Smooth muscle cell (in vitro differentiated cells): ENCODE results near the gene USP32. TPM values are rescaled to one million over a fixed set of nuclear protein-coding genes. Genes with fewer than 3 reads are reported as not detected.
"Not testable (repeated sequence)": the region's sequence is repeated elsewhere in the genome, so short reads cannot be mapped to it uniquely, and the experiment has no call there.

ENCODE experiments used
- DNase-seq: peaks from one replicate; lab custom pipeline; 2025; ENCODE audit not compliant: unreplicated experiment; lab: John Stamatoyannopoulos, UW
- H2AFZ ChIP-seq: fragments of 200-600 bp; sonication (generic); 2 replicates; pipeline ENCODE4 v1.6.0; 2016; ENCODE audit warnings: antibody characterized with exemption, low read depth, mild to moderate bottlenecking
- H3F3A ChIP-seq: fragments of 200-600 bp; sonication (generic); 2 replicates; pipeline ENCODE4 v1.6.0; 2017; ENCODE audit warnings: antibody characterized with exemption, low read depth
- H3K27ac ChIP-seq: fragments of 200-600 bp; sonication (generic); 2 replicates; pipeline ENCODE4 v1.5.1; 2016; ENCODE audit warnings: low read depth, mild to moderate bottlenecking
- H3K27me3 ChIP-seq: fragments of 200-600 bp; sonication (generic); 2 replicates; pipeline ENCODE4 v1.6.1; 2016; ENCODE audit warnings: low read depth, mild to moderate bottlenecking
- H3K36me3 ChIP-seq: fragments of 200-600 bp; sonication (generic); 2 replicates; pipeline ENCODE4 v1.5.1; 2016; ENCODE audit warnings: low read depth
- H3K4me1 ChIP-seq: fragments of 200-600 bp; sonication (generic); 2 replicates; pipeline ENCODE4 v1.5.1; 2016; ENCODE audit warnings: low read depth
- H3K4me2 ChIP-seq: fragments of 200-600 bp; sonication (generic); 2 replicates; pipeline ENCODE4 v1.6.0; 2016; ENCODE audit warnings: mild to moderate bottlenecking
- H3K4me3 ChIP-seq: fragments of 200-600 bp; sonication (generic); 2 replicates; pipeline ENCODE4 v1.5.1; 2016; ENCODE audit warnings: mild to moderate bottlenecking
- H3K79me2 ChIP-seq: fragments of 200-600 bp; sonication (generic); 2 replicates; pipeline ENCODE4 v1.6.0; 2016; ENCODE audit warnings: low read depth, mild to moderate bottlenecking
- H3K9ac ChIP-seq: fragments of 200-600 bp; sonication (generic); 2 replicates; pipeline ENCODE4 v1.6.0; 2016; ENCODE audit warnings: low read depth
- H3K9me3 ChIP-seq: fragments of 200-600 bp; sonication (generic); replicated peaks from 2 replicates; pipeline ENCODE4 v1.5.1; 2016; ENCODE audit warnings: low read depth
- H4K20me1 ChIP-seq: fragments of 200-600 bp; sonication (generic); 2 replicates; pipeline ENCODE4 v1.6.0; 2016; ENCODE audit warnings: low read depth
- WGBS: methylation state at CpG from one replicate; pipeline ENCODE4 v1.1.7; 2016; ENCODE audit warnings: low lambda C conversion rate; 5-methylcytosine and 5-hydroxymethylcytosine counted together
- polyA plus RNA-seq: library from polyadenylated mRNA; unstranded; fragments of >200 nt; fragmentation: Nextera tagmentation; extraction: Ambion mirVana; gene quantifications from 2 replicates; pipeline ENCODE4 v1.2.1, GENCODE V29; 2016
- total RNA-seq: library from RNA; depleted of rRNA; stranded (reverse); fragments of >200 nt; gene quantifications from 2 replicates; pipeline ENCODE4 v1.2.3, GENCODE V29; 2014
- TF ChIP-seq, protein P1 (sequence below): fragments of 200-600 bp; sonication (generic); IDR thresholded peaks from 2 replicates; pipeline ENCODE4 v1.5.1; 2017; ENCODE audit warnings: borderline replicate concordance, mild to moderate bottlenecking, antibody characterized with exemption; ENCODE audit not compliant: insufficient read depth, poor library complexity, severe bottlenecking

The USP32 gene
- total and polyA plus RNA-seq, 2 experiments from 2014 or later: 10.5 to 21.7 TPM

DNA sequence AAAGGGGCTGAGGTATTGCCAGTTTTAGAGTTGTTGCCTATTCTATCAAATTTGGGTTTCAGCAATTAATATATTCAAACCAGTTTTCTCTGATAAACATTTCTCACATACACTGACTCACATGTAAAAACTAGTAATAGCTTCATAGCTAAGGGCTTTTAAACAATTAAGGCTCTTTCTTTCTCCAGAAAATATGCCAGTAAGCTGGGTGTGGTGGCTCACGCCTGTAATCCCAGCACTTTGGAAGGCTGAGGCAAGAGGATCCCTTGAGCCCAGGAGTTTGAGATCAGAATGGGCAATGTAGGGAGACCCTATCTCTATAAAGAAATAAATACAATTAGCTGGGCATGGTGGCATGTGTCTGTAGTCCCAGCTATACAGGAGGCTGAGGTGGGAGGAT lies 193.3 kb downstream of the USP32 start:
- H2AFZ ChIP-seq, H3K79me2 ChIP-seq, H3K27me3 ChIP-seq, H3F3A ChIP-seq, H3K4me2 ChIP-seq, H4K20me1 ChIP-seq, H3K9me3 ChIP-seq, H3K4me1 ChIP-seq, DNase-seq, H3K4me3 ChIP-seq, H3K9ac ChIP-seq, H3K27ac ChIP-seq, H3K36me3 ChIP-seq: not testable (repeated sequence)
- 87% methylated on average over 1 of the region's 1 CpG for WGBS

DNA sequence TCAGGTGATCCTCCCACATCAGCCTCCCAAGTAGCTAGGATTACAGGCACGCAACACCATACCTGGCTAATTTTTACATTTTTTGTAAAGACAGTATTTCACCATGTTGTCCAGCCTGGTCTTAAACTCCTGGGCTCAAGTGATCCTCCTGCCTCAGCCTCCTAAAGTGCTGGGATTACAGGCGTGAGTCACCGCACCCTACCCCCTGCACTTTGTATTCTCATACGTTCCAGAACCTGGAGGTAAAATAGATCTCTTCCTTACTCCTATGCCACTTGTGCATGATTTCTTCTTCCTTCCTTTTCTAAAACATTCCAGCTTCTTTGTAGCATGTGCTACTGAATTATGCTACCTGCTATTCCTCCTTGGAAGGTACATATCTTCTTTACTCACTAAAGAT lies 197.8 kb downstream of the USP32 start:
- not testable (repeated sequence) for H3K79me2 ChIP-seq, H3K4me3 ChIP-seq, H3K4me2 ChIP-seq, H2AFZ ChIP-seq, H4K20me1 ChIP-seq, H3K9ac ChIP-seq, H3K9me3 ChIP-seq, H3K4me1 ChIP-seq, DNase-seq, H3K27me3 ChIP-seq, H3F3A ChIP-seq, H3K27ac ChIP-seq
- H3K36me3 ChIP-seq: peaks cover 12% of the 10 kb centered on the region
- WGBS: 87% methylated on average over 4 of the region's 4 CpGs

DNA sequence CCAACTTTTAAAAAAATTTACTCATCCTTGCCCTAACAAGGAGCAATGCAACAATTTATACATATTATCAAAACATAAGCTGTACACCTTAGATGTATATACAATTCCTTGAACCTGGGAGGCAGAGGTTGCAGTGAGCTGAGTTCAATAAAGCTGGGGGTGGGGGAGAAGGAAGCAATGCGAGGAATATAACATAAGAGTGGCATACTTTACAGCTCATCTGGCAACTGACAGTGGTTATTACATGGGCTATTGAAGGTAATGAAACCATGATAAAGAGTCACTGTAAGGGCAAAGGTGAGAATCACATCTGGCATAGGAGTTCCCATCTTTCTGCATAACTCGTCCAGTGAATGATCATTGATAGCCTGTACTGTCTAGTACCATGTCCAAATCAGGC lies 198.5 kb downstream of the USP32 start:
- peaks cover 12% of the 10 kb centered on the region for H3K36me3 ChIP-seq
- TF ChIP-seq, protein P1, sequence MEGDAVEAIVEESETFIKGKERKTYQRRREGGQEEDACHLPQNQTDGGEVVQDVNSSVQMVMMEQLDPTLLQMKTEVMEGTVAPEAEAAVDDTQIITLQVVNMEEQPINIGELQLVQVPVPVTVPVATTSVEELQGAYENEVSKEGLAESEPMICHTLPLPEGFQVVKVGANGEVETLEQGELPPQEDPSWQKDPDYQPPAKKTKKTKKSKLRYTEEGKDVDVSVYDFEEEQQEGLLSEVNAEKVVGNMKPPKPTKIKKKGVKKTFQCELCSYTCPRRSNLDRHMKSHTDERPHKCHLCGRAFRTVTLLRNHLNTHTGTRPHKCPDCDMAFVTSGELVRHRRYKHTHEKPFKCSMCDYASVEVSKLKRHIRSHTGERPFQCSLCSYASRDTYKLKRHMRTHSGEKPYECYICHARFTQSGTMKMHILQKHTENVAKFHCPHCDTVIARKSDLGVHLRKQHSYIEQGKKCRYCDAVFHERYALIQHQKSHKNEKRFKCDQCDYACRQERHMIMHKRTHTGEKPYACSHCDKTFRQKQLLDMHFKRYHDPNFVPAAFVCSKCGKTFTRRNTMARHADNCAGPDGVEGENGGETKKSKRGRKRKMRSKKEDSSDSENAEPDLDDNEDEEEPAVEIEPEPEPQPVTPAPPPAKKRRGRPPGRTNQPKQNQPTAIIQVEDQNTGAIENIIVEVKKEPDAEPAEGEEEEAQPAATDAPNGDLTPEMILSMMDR: no peak
- WGBS: 100% methylated on average over 2 of the region's 2 CpGs
- no peaks in the 10 kb centered on the region for H3K27me3 ChIP-seq
- no peak overlapping the region for H3K4me2 ChIP-seq
- no peaks in the 10 kb centered on the region for H3K79me2 ChIP-seq
- DNase-seq: no peak
- no peaks in the 10 kb centered on the region for H3K4me1 ChIP-seq
- H4K20me1 ChIP-seq: no peaks in the 10 kb centered on the region
- H3K9ac ChIP-seq: no peak overlapping the region
- H3K4me3 ChIP-seq: no peak overlapping the region
- no peaks in the 10 kb centered on the region for H3K9me3 ChIP-seq
- H3K27ac ChIP-seq: no peak overlapping the region
- H3F3A ChIP-seq: no peaks in the 10 kb centered on the region
- H2AFZ ChIP-seq: no peak overlapping the region

DNA sequence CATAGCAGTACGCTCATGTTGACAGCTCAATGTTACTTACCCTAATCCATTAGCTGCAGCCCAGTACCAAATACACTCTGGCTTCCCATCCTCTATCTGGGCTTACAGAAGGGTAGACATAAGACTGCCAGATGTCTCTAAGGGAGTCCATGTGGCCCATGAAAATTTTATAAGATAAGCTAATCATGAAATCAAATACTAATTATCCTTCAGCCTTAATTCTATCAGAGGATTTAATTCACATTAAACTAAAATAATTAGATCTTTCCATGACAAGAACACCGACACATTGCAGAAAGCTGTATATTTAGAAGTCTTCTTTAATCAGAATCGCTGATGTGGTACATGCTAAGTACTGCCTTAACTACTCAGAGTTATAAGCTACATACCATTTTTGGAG lies 198.9 kb downstream of the USP32 start:
- not testable (repeated sequence) for DNase-seq, H3K9me3 ChIP-seq, H3K9ac ChIP-seq, H2AFZ ChIP-seq, H3K4me3 ChIP-seq, H3F3A ChIP-seq, H3K27me3 ChIP-seq, H3K4me2 ChIP-seq, H3K4me1 ChIP-seq, H3K27ac ChIP-seq, H3K79me2 ChIP-seq, H4K20me1 ChIP-seq
- H3K36me3 ChIP-seq: peaks cover 12% of the 10 kb centered on the region
- WGBS: 100% methylated on average over 3 of the region's 3 CpGs

DNA sequence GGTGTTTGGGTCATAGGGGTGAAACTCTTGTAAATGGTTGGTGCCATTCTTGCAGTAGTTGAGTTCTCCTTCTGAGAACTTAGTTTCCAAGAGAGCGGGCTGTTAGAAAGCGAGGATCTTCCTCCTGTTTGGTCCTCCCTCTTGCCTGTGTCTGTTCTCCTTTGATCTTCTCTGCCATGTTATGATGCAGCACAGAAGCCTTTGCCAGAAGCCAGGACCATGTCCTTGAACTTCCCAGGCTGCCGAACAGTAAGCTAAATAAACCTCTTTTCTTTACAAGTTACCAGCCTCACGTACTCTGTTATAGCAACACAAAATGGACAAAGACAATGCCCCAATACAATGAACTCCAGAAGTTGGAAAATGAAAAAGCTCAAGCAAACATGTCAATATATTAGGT lies 201.9 kb downstream of the USP32 start:
- DNase-seq, H4K20me1 ChIP-seq, H3K4me1 ChIP-seq, H3K27me3 ChIP-seq, H3K9me3 ChIP-seq, H3K4me3 ChIP-seq, H3F3A ChIP-seq, H3K36me3 ChIP-seq, H2AFZ ChIP-seq, H3K9ac ChIP-seq, H3K27ac ChIP-seq, H3K4me2 ChIP-seq, H3K79me2 ChIP-seq: not testable (repeated sequence)
- 97% methylated on average over 4 of the region's 4 CpGs for WGBS

DNA sequence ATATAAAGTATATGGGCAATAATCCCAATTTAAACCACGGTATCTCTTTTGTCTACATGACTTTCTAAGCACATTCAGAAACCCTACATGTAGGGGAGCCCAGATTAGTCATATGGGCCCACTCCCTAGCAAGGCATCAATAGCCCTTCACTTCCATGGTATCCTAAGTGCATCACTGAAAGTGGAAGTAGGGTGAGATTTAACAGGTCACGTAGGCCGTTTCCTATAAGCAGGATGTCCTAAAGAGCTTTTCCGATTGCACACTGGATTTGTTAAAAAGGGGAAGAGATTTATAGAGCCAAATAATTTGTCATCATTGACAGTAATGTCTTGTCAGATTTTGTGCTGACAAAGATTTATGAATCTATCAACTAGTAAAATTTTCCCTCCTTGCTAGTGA lies 203.2 kb downstream of the USP32 start:
- Histone ChIP-seq H3K9ac (no peak overlapping the region), H3K79me2 (no peaks in the 10 kb centered on the region), H3K4me3 (no peak overlapping the region), H3K27me3 (no peaks in the 10 kb centered on the region), H2AFZ (no peak overlapping the region), H4K20me1 (no peaks in the 10 kb centered on the region), H3K4me1 (no peaks in the 10 kb centered on the region), H3K36me3 (peaks cover 13% of the 10 kb centered on the region), H3K4me2 (no peak overlapping the region), H3K9me3 (no peaks in the 10 kb centered on the region), H3K27ac (no peak overlapping the region), H3F3A (no peaks in the 10 kb centered on the region)
- WGBS: 97% methylated on average over 4 of the region's 4 CpGs
- TF ChIP-seq, protein P1: no peak
- DNase-seq: no peak

DNA sequence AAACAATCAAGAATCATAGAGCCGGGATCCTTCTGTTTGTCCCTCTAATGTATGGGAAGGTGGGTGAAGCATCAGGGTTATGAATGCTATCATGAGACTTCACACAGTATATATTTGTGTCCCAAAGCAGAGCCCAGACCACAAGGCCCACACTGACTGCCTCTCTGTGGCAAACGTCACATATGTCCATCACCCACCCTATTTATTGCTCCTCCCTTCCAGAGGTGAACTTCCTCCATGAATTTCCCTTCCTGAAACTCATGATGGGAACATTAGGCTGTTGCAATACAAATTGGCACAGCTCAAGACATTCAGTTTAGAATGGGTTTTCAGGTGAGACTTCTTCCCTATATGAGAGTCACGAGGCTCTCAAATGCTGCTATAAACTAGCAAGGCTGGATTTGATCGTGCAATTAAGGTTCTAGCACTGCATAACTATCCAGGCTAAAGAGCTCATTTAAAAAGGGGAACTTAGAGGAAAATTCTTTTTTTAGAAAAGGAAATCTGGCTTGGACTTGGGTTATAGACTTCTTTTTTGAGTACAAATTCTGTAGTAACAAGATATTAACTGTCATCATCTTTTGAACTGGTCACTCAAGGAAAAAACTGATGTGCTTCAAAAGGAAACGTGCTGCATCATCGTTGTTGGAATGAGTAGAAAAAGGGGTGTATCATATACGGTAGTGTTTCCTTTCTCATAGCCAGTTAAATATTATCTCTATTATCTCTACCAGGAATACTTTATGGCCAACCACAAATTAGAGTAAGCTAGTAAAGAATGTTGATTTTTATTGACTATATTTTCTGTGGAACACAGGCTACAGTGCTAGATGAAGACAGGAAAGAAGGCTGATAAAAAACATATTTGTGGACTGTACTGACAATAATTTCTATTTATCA lies 204.8 kb downstream of the USP32 start:
- H3F3A ChIP-seq, H3K27ac ChIP-seq, H3K9ac ChIP-seq, DNase-seq, H3K9me3 ChIP-seq, H2AFZ ChIP-seq, H3K4me3 ChIP-seq, H3K27me3 ChIP-seq, H4K20me1 ChIP-seq, H3K4me2 ChIP-seq, H3K4me1 ChIP-seq, H3K79me2 ChIP-seq: not testable (repeated sequence)
- WGBS: 77% methylated on average over 7 of the region's 7 CpGs
- peaks cover 13% of the 10 kb centered on the region for H3K36me3 ChIP-seq
